Mesothelial cell of epicardium (in vitro differentiated cells): ENCODE results near the gene PAM. TPM values are rescaled to one million over a fixed set of nuclear protein-coding genes. Genes with fewer than 3 reads are reported as not detected.

ENCODE experiments used
- DNase-seq, 2 experiments: peaks; one replicate each; pipeline ENCODE4 v3.0.0; 2021; ENCODE audit warnings: low spot score in 2 of 2; ENCODE audit not compliant: unreplicated experiment in 2 of 2
- H3K27ac Mint-ChIP-seq: 2 replicates; pipeline ENCODE4 v1.8.0; 2021; ENCODE audit warnings: mixed read lengths
- H3K27me3 Mint-ChIP-seq: 2 replicates; pipeline ENCODE4 v1.8.0; 2021; ENCODE audit warnings: low read depth, mixed read lengths
- H3K36me3 Mint-ChIP-seq: 2 replicates; pipeline ENCODE4 v1.8.0; 2021; ENCODE audit warnings: mixed read lengths
- H3K4me1 Mint-ChIP-seq: 2 replicates; pipeline ENCODE4 v1.8.0; 2021; ENCODE audit warnings: mixed read lengths
- H3K4me3 Mint-ChIP-seq: 2 replicates; pipeline ENCODE4 v1.8.0; 2021; ENCODE audit warnings: mild to moderate bottlenecking, moderate library complexity, mixed read lengths
- H3K9me3 Mint-ChIP-seq: 2 replicates; pipeline ENCODE4 v1.8.0; 2021; ENCODE audit warnings: mixed read lengths
- total RNA-seq: library from RNA; stranded (reverse); gene quantifications from 3 replicates; pipeline ENCODE4 v1.2.1, GENCODE V29; 2021
- TF ChIP-seq, protein P1 (sequence below): fragments of 200-600 bp; sonication (generic); IDR thresholded peaks from one replicate; pipeline ENCODE4 v1.5.0; 2021; ENCODE audit warnings: antibody characterized with exemption; ENCODE audit not compliant: unreplicated experiment

PAM gene
- total RNA-seq, 1 donor from 2014 or later: 94.3 TPM

DNA sequence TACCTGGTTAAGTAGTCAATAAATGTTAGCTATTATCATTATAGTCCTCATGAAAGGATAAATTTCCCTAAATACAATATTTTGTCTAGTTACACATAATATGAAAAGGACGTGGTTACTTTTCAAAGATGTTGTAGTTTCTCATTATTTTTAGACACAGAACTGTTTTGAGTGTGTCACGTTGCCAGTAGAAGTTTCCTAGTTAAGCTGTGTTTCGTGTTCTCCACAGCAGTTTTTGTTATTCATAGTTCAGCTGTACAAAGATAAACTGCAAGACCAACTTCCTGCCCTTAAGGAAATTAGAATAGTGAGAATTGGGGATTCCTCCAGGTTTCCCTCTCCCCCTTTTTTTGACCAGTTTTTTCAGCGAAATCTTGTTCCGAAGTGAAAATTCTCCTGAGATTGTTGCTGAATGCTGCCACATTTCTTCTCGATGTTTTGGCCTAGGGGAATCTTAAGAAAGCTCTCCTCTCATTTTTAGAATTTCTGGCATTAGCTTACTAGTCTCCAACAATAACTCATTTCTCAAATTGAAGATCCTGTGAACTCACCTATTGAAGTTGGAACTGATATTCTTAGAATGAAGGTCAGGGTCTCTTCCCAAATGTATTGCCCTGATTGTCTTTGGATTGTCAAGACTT, 176.1 kb downstream of the PAM start:
- DNase-seq: no peak
- Mint-ChIP-seq H3K36me3 (peaks cover 1% of the 10 kb centered on the region), H3K4me3 (no peak overlapping the region), H3K27me3 (no peaks in the 10 kb centered on the region), H3K27ac (no peak overlapping the region), H3K9me3 (no peaks in the 10 kb centered on the region), H3K4me1 (no peaks in the 10 kb centered on the region)
- TF ChIP-seq, protein P1, sequence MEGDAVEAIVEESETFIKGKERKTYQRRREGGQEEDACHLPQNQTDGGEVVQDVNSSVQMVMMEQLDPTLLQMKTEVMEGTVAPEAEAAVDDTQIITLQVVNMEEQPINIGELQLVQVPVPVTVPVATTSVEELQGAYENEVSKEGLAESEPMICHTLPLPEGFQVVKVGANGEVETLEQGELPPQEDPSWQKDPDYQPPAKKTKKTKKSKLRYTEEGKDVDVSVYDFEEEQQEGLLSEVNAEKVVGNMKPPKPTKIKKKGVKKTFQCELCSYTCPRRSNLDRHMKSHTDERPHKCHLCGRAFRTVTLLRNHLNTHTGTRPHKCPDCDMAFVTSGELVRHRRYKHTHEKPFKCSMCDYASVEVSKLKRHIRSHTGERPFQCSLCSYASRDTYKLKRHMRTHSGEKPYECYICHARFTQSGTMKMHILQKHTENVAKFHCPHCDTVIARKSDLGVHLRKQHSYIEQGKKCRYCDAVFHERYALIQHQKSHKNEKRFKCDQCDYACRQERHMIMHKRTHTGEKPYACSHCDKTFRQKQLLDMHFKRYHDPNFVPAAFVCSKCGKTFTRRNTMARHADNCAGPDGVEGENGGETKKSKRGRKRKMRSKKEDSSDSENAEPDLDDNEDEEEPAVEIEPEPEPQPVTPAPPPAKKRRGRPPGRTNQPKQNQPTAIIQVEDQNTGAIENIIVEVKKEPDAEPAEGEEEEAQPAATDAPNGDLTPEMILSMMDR: no peak

DNA sequence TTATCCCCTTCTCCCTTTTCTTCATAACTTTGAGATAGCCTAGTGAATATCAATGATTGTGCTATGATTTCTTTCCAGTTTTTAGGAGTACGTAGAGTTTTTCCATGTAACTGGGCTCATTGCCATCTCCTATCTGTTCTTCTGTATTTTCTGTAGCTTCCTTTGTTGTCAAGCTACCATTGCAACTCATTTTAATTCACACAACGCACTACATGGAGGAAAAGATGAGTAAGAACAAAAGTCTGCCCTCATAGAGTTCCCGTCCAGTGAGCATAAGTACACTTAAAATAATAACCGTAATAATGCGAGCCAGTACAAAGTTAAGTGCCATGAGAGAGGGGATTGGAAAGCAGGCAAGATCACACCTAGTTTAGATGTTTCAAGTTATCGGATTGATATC, 177.7 kb downstream of the PAM start:
- Mint-ChIP-seq H3K27me3 (no peaks in the 10 kb centered on the region), H3K4me1 (no peaks in the 10 kb centered on the region), H3K36me3 (peaks cover 1% of the 10 kb centered on the region), H3K4me3 (no peak overlapping the region), H3K9me3 (no peaks in the 10 kb centered on the region), H3K27ac (no peak overlapping the region)
- TF ChIP-seq, protein P1: no peak
- DNase-seq: no peak

DNA sequence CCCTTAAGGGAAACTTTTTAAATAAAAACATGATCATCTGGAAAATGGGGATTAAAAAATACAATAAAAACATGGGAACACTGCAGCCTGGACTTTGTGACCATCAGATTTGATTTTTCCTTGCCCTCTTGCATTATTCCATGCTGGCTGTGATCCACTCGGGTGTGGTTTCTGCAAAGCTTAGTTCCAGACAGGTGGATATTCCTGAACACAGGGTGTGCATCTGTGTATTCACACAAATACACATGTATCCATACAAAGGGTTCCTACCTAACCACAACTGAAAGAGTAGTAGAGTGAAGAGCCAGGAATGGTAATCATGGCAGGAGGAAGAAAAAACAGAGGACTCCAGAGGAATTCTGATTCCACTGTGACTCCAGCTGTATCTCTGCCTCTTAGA, 178.2 kb downstream of the PAM start:
- TF ChIP-seq, protein P1: no peak
- H3K27ac Mint-ChIP-seq: no peak overlapping the region
- peaks cover 1% of the 10 kb centered on the region for H3K36me3 Mint-ChIP-seq
- DNase-seq: no peak
- no peaks in the 10 kb centered on the region for H3K4me1 Mint-ChIP-seq
- H3K27me3 Mint-ChIP-seq: no peaks in the 10 kb centered on the region
- H3K9me3 Mint-ChIP-seq: no peaks in the 10 kb centered on the region
- no peak overlapping the region for H3K4me3 Mint-ChIP-seq

DNA sequence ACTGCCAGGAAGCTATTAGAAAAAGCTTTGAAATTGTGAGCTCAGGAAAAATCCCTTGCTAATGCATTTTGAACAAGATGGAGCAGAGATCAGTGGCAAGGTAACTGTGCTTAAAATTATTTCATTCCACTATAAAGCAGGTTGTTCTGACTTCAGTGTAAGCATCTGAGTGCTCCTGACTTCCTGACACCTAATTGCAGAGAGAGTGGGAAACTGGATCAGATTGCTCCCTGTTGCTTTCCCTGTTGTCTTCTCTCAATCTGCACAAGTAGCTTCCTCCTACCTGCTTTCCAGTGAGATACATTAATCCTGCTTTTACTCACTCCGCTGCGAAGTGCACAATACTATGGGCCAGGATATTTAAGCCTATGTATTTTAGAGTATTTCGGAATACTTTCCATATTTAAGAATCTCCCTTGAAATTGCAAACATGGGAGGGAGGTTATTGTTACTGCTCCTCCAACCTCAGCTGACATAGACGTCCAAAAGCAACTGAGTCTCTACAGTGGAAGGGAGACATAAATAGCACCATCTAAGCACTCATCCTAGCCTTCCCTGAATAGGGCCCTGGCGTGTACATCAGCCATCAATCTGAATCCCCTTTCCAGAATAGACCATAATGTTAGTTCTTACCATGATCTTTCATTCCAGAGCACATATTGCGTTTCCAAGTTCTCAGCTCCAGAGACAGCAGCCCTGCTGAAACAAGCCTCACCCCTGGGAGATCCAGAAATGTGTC, 178.8 kb downstream of the PAM start:
- peaks cover 1% of the 10 kb centered on the region for H3K36me3 Mint-ChIP-seq

DNA sequence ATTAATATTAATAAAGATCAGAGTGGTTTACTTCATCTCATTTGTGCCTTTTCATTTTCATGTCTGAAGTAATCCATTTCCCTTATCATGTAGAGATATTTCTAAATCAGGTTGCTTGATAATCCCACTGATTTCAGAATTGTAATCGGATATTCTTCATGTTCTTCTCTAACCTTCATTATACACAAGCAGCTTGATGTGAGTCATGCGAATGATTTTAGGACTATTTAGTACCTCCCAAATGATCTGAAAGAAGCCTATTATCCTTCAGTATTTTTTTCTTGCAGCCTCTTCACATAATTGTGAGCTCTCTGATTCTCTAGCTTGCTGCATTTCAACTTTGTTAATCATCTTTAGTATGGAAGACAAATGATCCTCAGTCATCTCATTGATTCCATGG, 182.8 kb downstream of the PAM start:
- H3K4me1 Mint-ChIP-seq: no peaks in the 10 kb centered on the region
- peaks cover 1% of the 10 kb centered on the region for H3K36me3 Mint-ChIP-seq
- no peak overlapping the region for H3K27ac Mint-ChIP-seq
- no peak for DNase-seq
- TF ChIP-seq, protein P1: no peak
- H3K27me3 Mint-ChIP-seq: no peaks in the 10 kb centered on the region
- H3K9me3 Mint-ChIP-seq: no peaks in the 10 kb centered on the region
- no peak overlapping the region for H3K4me3 Mint-ChIP-seq

More for the DNA sequence above, 178.8 kb downstream of the PAM start:
- no peak for DNase-seq
- H3K27me3 Mint-ChIP-seq: no peaks in the 10 kb centered on the region
- H3K27ac Mint-ChIP-seq: no peak overlapping the region
- no peaks in the 10 kb centered on the region for H3K9me3 Mint-ChIP-seq
- no peaks in the 10 kb centered on the region for H3K4me1 Mint-ChIP-seq
- TF ChIP-seq, protein P1: no peak
- no peak overlapping the region for H3K4me3 Mint-ChIP-seq
